Measurements from ENCODE around the gene ZNF276.
"Not testable (repeated sequence)": the region's sequence is repeated elsewhere in the genome, so short reads cannot be mapped to it uniquely, and the experiment has no call there.

Gene ZNF276, protein sequence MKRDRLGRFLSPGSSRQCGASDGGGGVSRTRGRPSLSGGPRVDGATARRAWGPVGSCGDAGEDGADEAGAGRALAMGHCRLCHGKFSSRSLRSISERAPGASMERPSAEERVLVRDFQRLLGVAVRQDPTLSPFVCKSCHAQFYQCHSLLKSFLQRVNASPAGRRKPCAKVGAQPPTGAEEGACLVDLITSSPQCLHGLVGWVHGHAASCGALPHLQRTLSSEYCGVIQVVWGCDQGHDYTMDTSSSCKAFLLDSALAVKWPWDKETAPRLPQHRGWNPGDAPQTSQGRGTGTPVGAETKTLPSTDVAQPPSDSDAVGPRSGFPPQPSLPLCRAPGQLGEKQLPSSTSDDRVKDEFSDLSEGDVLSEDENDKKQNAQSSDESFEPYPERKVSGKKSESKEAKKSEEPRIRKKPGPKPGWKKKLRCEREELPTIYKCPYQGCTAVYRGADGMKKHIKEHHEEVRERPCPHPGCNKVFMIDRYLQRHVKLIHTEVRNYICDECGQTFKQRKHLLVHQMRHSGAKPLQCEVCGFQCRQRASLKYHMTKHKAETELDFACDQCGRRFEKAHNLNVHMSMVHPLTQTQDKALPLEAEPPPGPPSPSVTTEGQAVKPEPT

DNA sequence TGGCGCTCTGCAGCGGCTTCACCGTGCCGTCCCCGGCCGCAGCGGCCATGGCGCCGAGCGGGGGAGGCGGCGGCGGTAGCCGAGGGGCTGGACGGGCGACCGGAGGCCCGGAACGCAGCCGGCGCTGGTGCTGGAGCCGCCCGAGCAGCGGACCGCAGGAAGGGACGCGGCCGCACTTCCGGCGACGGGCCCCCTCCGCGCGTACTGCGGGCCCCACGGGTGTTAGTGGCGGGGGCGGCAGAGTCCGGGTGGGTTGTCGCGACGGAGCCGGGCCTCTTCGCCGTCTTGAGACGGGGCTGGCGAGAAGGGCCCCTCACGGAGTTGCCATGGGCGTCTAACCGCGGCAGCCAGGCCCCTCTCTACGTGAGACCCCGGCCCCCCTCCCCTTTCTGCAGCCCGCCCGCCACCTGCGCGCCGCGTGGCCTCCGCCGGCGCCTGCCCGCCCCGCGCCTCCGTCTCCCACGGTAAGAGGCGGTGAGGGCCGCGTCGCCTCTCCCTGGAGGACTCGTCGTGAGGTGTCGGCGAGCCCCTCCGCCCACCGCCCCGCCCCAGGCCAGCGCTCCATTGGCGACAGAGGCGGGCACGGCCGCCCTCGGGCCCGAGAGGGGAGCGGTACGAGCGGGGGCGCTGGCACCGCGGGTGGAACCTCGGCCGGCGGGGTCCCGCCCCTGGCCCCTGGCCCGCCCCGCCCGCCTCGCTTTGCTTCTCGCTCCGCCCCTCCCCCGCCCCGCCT, at the start of gene ZNF276, which contains the start of gene VPS9D1:
Gene ZNF276, plus strand, starts transcription at position 725 of the 733 bp plus-strand sequence. CDS start 104 bp downstream, outside the sequence.
Gene VPS9D1, minus strand, starts transcription at position 86 of the 733 bp plus-strand sequence. Its CDS starts 37 bp downstream, at position 49.
- DNase-seq: peak; percentile 79

DNA sequence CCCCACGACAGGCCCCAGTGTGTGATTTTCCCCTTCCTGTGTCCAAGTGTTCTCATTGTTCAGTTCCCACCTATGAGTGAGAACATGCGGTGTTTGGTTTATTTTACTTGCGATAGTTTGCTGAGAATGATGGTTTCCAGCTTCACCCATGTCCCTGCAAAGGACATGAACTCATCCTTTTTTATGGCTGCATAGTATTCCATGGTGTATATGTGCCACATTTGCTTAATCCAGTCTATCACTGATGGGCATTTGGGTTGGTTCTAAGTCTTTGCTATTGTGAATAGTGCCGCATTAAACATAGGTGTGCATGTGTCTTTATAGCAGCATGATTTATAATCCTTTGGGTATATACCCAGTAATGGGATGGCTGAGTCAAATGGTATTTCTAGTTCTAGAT, 49.8 kb upstream of the ZNF276 start:
- DNase-seq: not testable (repeated sequence)

GRCh38 chr16:89672177-89672941, 49.0 kb upstream of the ZNF276 start:
- DNase-seq: no peak

DNA sequence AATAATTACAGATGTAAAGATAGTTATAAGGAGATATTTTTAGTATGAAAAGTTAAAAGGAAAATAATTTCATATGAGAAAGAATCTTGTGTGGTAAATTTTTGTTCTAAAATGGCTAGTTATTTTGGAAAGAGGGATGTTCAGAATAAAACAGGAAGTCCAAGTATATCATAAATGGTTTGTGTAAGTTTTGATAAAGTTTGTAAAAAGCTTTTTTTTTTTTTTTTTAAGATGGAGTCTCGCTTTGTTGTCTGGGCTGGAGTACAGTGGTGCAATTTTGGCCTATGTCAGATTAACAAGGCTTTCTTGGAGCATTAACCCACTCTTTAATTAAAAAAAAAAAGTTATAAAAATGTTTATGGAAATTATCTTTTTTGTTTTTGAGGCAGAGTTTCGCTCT, 43.1 kb upstream of the ZNF276 start:
- DNase-seq: no peak

DNA sequence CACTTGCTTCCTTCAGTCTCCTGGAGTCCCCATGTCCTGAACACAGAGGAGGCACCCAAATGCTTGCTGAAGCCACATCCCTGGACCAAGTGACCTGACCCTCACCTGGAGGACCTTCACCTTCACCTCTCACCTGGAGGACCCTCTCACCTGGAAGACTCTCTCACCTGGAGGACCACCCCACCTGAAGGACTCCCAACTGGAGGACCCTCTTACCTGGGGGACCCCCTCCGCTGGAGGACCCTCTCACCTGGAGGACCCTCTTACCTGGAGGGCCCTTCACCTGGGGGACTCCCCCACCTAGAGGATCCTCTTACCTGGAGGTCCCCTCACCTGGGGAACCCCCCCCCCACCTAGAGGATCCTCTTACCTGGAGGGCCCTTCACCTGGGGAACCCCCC, 35.4 kb upstream of the ZNF276 start:
- DNase-seq: no peak

DNA sequence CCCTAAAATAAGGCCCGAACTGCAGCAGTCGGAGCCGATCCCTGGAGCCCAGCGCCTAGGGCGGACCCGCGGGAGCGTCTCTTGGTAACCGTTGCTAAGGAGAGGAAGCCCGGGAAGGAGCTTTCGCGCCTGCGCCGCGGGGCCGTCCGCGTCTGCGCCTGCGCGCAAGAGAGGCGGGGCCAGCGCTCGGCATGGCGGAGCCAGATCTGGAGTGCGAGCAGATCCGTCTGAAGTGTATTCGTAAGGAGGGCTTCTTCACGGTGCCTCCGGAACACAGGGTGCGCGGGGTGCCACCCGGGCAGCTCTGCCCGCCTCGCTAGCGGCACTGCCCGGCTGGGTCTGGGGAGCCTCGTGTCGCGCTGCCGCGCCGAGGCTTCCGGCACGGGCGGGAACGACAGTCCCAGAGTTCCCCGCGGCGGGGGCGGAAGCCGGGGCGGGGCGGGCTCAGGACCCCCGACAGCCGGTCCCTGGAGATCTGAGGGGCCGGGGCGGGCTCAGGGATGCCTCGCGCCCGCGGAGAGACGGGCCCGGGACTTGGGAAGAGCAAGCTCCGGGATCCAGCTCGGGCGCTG, 34.7 kb upstream of the ZNF276 start, which contains the start of gene CDK10:
Gene CDK10, plus strand, starts transcription at position 170 of the 572 bp plus-strand sequence. Its CDS starts 22 bp downstream, at position 192.
- peak; percentile 82 for DNase-seq

GRCh38 chr16:89687092-89687940, 34.0 kb upstream of the ZNF276 start:
- no peak for DNase-seq

GRCh38 chr16:89688395-89688794, 32.9 kb upstream of the ZNF276 start:
- no peak for DNase-seq

DNA sequence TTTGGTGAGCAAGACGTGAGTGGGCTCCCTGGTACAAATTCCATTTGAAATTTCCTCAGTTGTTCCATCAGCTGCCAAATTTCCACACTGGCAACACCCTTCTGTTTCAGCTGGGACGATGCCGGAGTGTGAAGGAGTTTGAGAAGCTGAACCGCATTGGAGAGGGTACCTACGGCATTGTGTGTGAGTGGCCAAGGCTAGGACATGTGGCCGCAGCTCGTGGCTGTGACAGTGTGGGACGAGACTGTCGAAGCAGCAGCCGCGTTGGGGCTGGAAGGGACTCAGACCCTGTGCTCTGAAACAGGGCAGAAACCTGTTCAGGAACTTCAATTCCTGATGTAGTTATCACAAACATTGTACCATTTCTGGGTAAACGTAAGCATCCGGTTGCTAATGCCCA, 32.2 kb upstream of the ZNF276 start:
- DNase-seq: no peak

- DNase-seq: not testable (repeated sequence)
Observed at GRCh38 chr16:89689621-89690020, 31.7 kb upstream of the ZNF276 start.

DNA sequence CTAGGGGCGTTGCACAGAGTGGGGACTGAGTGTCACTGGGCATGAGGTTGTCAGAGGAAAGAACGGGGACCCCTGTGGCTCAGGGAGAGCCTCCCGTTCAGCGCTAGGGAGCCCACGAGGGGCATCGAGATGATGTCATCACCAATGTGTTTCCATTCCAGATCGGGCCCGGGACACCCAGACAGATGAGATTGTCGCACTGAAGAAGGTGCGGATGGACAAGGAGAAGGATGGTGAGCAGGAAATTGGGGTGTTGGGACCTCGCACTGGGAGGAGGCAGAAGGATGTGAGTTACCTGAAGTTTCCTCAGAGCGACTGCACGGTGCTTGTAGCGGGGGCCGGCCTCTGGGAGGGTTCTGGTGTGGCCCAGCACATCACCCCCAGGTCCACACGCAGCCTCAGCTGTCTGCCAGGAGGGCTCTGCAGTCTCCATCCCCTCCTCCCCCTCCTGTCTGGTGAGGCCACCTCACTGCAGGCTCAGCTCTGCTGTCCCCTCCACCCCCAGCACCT, 30.9 kb upstream of the ZNF276 start:
- DNase-seq: no peak

GRCh38 chr16:89691231-89691985, 29.9 kb upstream of the ZNF276 start:
- DNase-seq: no peak

DNA sequence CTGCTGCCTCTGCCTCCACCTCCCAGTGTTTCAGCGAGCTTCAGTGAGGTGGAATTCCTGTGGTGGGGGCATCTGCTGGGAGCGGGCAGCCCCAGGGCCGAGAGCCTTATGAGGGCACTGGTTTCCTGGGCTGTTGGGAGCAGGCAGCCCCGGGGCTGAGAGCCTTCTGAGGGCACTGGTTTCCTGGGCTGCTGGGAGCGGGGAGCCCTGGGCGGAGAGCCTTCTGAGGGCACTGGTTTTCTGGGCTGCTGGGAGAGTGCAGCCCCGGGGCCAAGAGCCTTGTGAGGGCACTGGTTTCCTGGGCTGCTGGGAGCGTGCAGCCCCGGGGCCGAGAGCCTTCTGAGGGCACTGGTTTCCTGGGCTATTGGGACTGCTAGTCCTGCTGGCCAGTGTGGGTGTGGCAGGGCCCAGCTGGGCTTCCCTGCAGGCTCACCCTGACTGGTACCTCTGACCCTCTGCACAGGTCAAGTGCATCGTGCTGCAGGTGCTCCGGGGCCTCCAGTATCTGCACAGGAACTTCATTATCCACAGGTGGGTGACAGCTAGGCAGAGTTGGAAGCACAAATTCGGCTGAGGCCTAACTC, 29.3 kb upstream of the ZNF276 start:
- DNase-seq: no peak

GRCh38 chr16:89693289-89693731, 28.0 kb upstream of the ZNF276 start:
- no peak for DNase-seq

DNA sequence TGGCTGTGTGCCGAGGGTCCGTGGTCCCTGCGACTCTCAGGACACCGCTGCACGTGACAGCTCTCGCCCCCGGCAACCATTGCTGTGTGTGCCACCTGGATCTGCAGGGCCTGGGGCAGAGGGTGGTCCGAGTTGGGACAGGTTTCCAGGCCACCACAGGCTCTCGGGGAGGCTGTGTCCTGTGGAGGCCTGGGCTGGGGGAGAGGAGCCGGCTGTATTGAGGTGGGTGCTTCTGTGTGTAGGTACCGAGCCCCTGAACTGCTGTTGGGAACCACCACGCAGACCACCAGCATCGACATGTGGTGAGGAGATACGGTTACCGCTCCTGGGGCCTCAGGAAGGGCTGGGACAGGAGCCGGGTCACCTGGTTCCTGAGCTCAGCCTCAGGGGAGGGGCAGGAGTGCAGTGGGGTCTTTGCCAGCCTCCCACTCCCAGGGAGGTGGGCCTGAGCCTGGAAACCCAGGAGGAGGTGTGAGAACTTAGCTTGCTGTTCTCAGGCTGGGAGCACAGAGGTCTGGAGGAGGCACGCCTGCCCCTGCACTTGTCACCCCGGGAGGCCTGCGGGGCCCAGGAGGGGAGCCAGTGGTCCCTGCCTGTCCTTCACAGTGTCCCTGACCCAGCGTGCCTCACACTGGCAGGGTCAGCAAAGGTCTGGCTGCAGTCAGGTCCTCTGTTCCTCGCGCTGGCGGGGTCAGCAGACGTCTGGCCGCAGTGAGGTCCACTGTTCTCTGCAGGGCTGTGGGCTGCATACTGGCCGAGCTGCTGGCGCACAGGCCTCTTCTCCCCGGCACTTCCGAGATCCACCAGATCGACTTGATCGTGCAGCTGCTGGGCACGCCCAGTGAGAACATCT, 27.2 kb upstream of the ZNF276 start:
- no peak for DNase-seq

DNA sequence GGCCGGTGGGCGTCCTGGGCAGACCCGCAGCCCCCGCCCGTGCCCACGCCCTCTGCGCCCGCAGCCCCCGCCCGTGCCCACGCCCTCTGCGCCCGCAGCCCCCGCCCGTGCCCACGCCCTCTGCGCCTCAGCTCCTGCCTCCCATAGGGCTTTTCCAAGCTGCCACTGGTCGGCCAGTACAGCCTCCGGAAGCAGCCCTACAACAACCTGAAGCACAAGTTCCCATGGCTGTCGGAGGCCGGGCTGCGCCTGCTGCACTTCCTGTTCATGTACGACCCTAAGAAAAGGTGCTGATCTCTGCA, 26.6 kb upstream of the ZNF276 start:
- not testable (repeated sequence) for DNase-seq

GRCh38 chr16:89695086-89695874, 26.1 kb upstream of the ZNF276 start:
- DNase-seq: no peak
